LHCN-M2 (cell line): ENCODE data around the gene CD3G. TPM values are rescaled to one million over a fixed set of nuclear protein-coding genes. Genes with fewer than 3 reads are reported as not detected.
A peak's percentile ranks its signal among the peaks of the same experiment; 100 is the strongest.
"Not testable (repeated sequence)": the region's sequence is repeated elsewhere in the genome, so short reads cannot be mapped to it uniquely, and the experiment has no call there.

ENCODE experiments used
- DNase-seq: peaks from one replicate; pipeline ENCODE4 v3.0.0-alpha.2; 2012; ENCODE audit warnings: low read depth
- total RNA-seq: library from RNA; depleted of rRNA; stranded (reverse); fragments of >200 nt; gene quantifications from 2 replicates; pipeline ENCODE4 v1.2.3, GENCODE V29; 2014; rRNA removed

The CD3G gene
- total RNA-seq, 1 experiment from 2014 or later: not detected

GRCh38 chr11:118379497-118379896, 35.4 kb downstream of the CD3G start:
- no peak for DNase-seq

DNA sequence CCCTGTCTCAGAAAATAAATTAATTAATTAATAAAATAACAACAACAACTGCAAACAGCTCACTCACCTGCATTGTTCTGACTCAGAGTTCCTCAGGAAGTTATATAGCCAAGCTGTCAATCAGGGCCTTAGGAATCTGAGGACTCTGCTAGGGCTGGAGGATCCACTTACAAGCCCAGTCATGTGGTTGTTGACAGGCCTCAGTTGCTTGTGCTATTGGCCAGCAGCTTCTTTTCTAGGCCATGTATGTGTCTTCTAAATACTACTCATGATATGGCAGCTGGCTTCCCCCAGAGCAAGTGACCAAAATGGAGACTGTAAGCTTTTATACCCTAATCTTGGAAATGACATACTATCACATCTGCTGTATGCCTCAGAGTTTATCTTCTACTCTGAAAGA, 36.4 kb downstream of the CD3G start:
- no peak for DNase-seq

DNA sequence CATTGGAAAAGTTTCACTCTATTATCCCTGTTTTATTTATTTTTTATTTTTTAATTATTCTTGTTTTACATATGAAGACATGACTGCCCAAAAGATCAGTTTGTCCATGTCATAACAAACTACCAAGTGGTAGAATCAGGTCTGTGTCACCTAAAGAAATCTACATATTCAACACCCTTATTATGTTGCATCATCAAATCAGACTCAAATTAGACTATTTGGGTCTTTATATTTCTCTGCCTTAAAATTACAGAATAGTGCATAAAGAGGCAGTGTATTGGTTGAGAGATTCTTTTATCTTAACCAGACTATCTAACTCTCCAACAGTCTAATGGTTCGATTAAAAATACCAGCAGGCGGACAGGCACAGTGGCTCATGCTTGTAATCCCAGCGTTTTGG, 38.8 kb downstream of the CD3G start:
- DNase-seq: no peak

DNA sequence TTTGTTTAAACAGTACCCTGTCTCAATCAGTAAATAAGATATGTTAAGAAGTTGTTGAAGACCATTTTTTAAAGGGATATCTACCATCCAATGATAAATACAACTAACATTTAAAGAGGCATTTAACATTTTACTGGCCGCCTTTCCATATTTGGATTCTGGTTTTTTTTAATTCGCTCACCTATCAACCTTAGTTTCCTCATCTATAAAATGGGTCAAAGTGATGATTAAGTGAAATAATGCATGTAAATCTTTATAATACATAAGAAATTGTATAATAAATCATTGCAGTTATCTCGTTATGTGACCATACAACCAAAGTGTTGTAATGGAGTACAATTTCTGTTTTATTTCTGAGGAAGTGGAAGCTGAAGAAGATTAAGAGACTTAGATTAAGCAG, 39.5 kb downstream of the CD3G start:
- no peak for DNase-seq

DNA sequence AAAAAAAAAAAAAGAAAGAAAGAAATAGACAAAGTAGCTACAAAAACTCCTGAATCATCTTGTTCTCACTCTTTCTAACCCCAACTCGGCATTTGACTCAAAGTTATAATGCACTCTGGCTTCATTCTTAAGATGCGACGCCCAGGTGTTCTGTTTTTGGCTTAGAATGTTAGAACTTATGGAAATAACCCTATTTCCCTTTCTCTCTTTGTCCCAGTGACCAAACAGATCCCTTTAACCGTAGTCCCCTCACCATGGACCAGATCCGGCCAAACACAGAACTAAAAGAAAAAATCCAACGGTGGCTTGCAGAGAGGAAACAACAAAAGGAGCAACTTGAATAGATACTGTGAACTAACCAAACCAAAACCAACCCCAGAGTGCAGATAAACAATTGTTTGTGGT, 52.0 kb downstream of the CD3G start:
- no peak for DNase-seq

- no peak for DNase-seq
Observed at GRCh38 chr11:118397448-118397847, 53.3 kb downstream of the CD3G start.

DNA sequence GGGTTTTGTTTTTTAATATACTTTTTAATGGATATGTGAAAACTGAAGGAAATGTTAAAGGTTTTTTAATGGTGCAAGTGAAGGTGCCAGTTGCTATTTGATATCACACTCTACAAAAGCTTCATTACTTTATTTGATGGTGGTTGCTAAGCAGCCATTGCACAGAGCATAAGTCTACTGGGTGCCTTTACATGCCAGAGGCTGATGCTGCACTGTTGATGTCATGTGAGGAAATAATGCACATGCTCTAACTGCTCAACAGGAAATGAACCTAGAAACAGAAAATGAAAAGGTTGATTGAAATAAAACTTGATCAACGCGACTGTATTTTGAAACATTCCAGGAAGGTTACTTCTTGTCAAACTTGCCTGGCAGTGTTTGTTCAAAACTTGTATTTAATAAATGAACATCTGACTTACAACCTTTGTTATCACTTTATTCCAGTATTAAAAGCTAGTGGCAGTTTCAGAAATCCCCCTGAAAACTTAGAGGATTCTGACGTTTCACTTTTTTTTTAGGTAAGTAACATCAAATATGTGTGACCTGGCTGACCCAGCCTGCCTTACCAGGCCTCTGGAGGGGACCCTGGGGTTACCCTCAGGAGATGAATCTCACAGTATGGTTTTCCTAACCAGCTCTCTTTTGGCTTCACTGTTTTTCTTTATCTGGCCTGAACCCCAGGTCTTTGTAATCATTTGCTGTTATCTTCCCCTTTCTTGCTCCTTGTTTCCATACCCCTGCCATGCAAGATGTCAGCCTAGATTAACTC, 54.8 kb downstream of the CD3G start:
- no peak for DNase-seq

DNA sequence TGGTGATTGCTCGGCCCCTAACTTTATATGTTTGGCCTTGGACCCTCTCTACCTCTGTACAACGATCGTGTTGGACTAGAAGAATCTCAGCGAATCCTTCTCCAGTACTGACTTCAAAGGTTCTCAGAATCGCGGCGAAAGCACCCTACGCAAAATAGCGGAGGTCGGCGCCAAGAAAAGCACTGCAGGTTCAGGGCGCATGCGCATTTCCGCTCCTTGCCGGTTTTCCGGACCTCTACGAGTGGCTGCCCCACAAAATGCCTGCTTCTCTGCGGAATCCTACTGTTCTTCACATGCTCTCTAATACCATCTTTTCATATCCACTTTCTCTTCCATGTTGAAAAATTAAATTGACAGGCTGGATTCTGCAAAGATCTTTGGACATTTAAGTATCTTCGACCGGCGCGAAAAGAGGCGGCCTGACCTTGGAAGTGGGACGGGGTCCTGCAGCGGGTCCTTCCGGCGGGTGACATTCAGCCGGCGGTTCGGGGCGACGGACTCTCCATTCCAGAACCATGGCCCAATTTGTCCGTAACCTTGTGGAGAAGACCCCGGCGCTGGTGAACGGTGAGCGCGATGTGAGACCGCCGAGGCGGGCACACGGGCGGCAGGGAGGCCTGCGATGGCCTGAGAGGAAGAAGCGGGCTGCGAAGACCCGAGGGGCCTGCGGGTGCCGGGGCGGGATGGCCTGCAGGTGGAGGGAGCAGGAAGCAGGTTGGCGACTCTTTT, 57.2 kb downstream of the CD3G start, which contains the start of gene ATP5MG:
ATP5MG (plus strand) TSS at position 456 of the 729 bp plus-strand sequence; CDS start at position 516, 60 bp downstream.
- DNase-seq: peak; percentile 83

GRCh38 chr11:118401880-118402590, 57.9 kb downstream of the CD3G start:
- DNase-seq: peak; percentile 61

DNA sequence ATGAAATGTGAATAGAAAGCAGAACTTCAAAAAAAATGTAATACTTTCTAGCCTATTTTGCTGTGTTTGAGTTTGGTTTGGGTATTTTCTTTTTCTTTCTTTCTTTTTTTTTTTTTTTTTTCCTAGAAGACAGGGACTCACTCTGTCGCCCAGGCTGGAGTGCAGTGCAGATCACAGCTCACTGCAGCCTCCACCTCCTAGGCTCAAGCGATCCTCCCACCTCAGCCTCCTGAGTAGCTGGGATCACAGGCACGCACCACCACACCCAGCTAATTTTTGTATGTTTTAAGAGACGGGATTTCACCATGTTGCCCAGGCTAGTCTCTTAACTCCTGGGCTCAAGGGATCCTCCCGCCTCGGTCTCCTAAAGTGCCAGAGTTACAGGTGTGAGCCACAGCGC, 58.5 kb downstream of the CD3G start:
- not testable (repeated sequence) for DNase-seq

Other genes starting within 250 kb of the CD3G start
- not detected in 2 replicates for gene SCN4B, start 191.5 kb upstream of the CD3G start, total RNA-seq
- not detected in 2 replicates for gene SCN2B, start 167.7 kb upstream of the CD3G start, total RNA-seq
- gene JAML, start 119.3 kb upstream of the CD3G start, total RNA-seq: not detected in 2 replicates
- 0.06 TPM in 1 of 2 replicates, not detected in the other for gene MPZL3, start 92.0 kb upstream of the CD3G start, total RNA-seq
- not detected in 2 replicates for gene MPZL2, start 80.0 kb upstream of the CD3G start, total RNA-seq
- not detected in 2 replicates for gene CD3E, start 39.6 kb upstream of the CD3G start, total RNA-seq
- gene CD3D, start 1.6 kb upstream of the CD3G start, total RNA-seq: not detected in 2 replicates
- gene UBE4A, start 15.3 kb downstream of the CD3G start, total RNA-seq: 41.7 and 48.5 TPM in 2 replicates
- gene ATP5MG, start 57.3 kb downstream of the CD3G start, total RNA-seq: 31.6 and 42.5 TPM in 2 replicates
- 26.5 and 28.1 TPM in 2 replicates for gene KMT2A, start 92.1 kb downstream of the CD3G start, total RNA-seq
- gene TTC36, start 183.1 kb downstream of the CD3G start, total RNA-seq: 0.32 and 0.86 TPM in 2 replicates
- 4.6 and 14.1 TPM in 2 replicates for gene TMEM25, start 186.8 kb downstream of the CD3G start, total RNA-seq
- gene IFT46, start 221.6 kb downstream of the CD3G start, total RNA-seq: 47.0 and 75.3 TPM in 2 replicates
- gene ARCN1, start 228.1 kb downstream of the CD3G start, total RNA-seq: 149 and 156 TPM in 2 replicates